ENCODE data around the gene RUNX2.

- TF ChIP-seq CTCF (IDR thresholded peaks at IDR 0.05) (no peak), POLR2A (IDR thresholded peaks at IDR 0.05) (no peak)
Measured at GRCh38 chr6:45439459-45439858, 111.3 kb downstream of the RUNX2 start.

Data from uterus (tissue), 2 donors.